K562 (cell line): ENCODE results near the gene AMFR. TPM values are rescaled to one million over a fixed set of nuclear protein-coding genes. Genes with fewer than 3 reads are reported as not detected.

ENCODE experiments used
- ATAC-seq: fragments of 200-7000 bp; cut with Tn5 transposase; 3 replicates; pipeline ENCODE4 v1.9.1; 2020; ENCODE audit warnings: moderate library complexity
- BruUV-seq: library from RNA; stranded (reverse); fragments of 400-500 nt; replicated peaks from 2 replicates; lab custom pipeline; 2021; lab: Mats Ljungman, UMichigan
- CTCF ChIA-PET: fragments of 300-600 bp; formaldehyde crosslinking; extraction: SDS; loops from one replicate; lab custom pipeline; 2021; ENCODE audit warnings: low intra/inter-chr PET ratio; lab: Yijun Ruan, JAX
- POLR2A ChIA-PET: fragments of 300-600, 350-650 bp; sonication (Branson Sonifier 250); formaldehyde crosslinking; extraction: SDS; loops from one replicate; lab custom pipeline; 2021; ENCODE audit warnings: antibody characterized with exemption, inconsistent platforms; lab: Yijun Ruan, JAX
- DNase-seq, 4 experiments: peaks; one replicate each; pipeline versions ENCODE4 v3.0.0 to v3.0.0-alpha.2; 2011 to 2018; ENCODE audit warnings: low spot score in 3 of 4, mixed read lengths in 3 of 4; ENCODE audit errors: extremely low read depth in 1 of 4
- FAIRE-seq: peaks from 2 replicates; lab custom pipeline; 2011; peaks lifted over from hg19 to GRCh38; lab: Jason Lieb, UNC
- H2AFZ ChIP-seq: 2 replicates; pipeline ENCODE4 v1.6.0; 2011; ENCODE audit warnings: low read depth, low read length, control low read depth, inconsistent platforms
- H3K27ac ChIP-seq: fragments of 200-600 bp; 3 replicates; pipeline ENCODE4 v1.8.0; 2011; ENCODE audit warnings: low read depth, mild to moderate bottlenecking, control low read depth, inconsistent platforms, low read length, moderate library complexity, mixed read lengths; ENCODE audit errors: extremely low read depth
- H3K27me3 ChIP-seq, 2 experiments: fragments of 300-600 bp in 1 of 2; 2 replicates in 1 of 2; 3 replicates in 1 of 2; pipeline versions ENCODE4 v1.6.0 to v1.8.0; 2011; ENCODE audit warnings: inconsistent platforms in 2 of 2, low read length in 2 of 2, mild to moderate bottlenecking in 1 of 2, mixed read lengths in 1 of 2, moderate library complexity in 1 of 2; ENCODE audit not compliant: control insufficient read depth in 2 of 2, insufficient read depth in 2 of 2
- H3K36me3 ChIP-seq: fragments of 300-600 bp; 3 replicates; pipeline ENCODE4 v1.8.0; 2011; ENCODE audit warnings: mild to moderate bottlenecking, low read length, inconsistent platforms; ENCODE audit not compliant: control insufficient read depth, insufficient read depth
- H3K4me1 ChIP-seq, 2 experiments: fragments of 200-600 bp in 1 of 2; replicated peaks in 1 of 2; 2 replicates in 1 of 2; 3 replicates in 1 of 2; pipeline versions ENCODE4 v1.5.1 to v1.8.0; 2011; ENCODE audit warnings: inconsistent platforms in 2 of 2, low read length in 2 of 2, mild to moderate bottlenecking in 1 of 2, mixed read lengths in 1 of 2, moderate library complexity in 1 of 2; ENCODE audit not compliant: control insufficient read depth in 2 of 2, insufficient read depth in 2 of 2
- H3K4me2 ChIP-seq: 2 replicates; pipeline ENCODE4 v1.6.1; 2011; ENCODE audit warnings: low read length, control low read depth, inconsistent platforms, mixed read lengths; ENCODE audit not compliant: insufficient read depth
- H3K4me3 ChIP-seq: fragments of 200-600 bp; sonication (generic), shearing (Covaris generic); 2 replicates; pipeline ENCODE4 v1.5.1; 2016; ENCODE audit warnings: control low read depth, inconsistent platforms
- H3K79me2 ChIP-seq: fragments of 200-600 bp; 3 replicates; pipeline ENCODE4 v1.8.0; 2011; ENCODE audit warnings: low read length, inconsistent platforms; ENCODE audit not compliant: control insufficient read depth, insufficient read depth
- H3K9ac ChIP-seq, 2 experiments: 2 replicates each; pipeline versions ENCODE4 v1.6.0 to v1.6.1; 2011; ENCODE audit warnings: low read depth in 2 of 2, low read length in 2 of 2, control low read depth in 1 of 2, inconsistent platforms in 1 of 2, mild to moderate bottlenecking in 1 of 2, mixed read lengths in 1 of 2; ENCODE audit not compliant: insufficient read depth in 1 of 2
- H3K9me1 ChIP-seq: one replicate; pipeline ENCODE4 v1.6.0; 2011; ENCODE audit warnings: inconsistent platforms, mild to moderate bottlenecking, low read length, moderate library complexity; ENCODE audit not compliant: control insufficient read depth, insufficient read depth
- H3K9me3 ChIP-seq: replicated peaks from 2 replicates; pipeline ENCODE4 v1.5.1; 2011; ENCODE audit warnings: low read depth, low read length, inconsistent platforms; ENCODE audit not compliant: control insufficient read depth, insufficient read depth
- H4K20me1 ChIP-seq: replicated peaks from 2 replicates; pipeline ENCODE4 v1.6.1; 2011; ENCODE audit warnings: low read length, inconsistent platforms, mixed read lengths; ENCODE audit not compliant: control insufficient read depth, insufficient read depth
- CEBPB ChIP-seq: fragments of 450-650 bp; IDR thresholded peaks from 2 replicates; pipeline ENCODE4 v1.6.1; 2016; ENCODE audit warnings: missing genetic modification characterization, missing compliant biosample characterization
- EHMT2 ChIP-seq: fragments of 450-650 bp; IDR thresholded peaks from 2 replicates; pipeline ENCODE4 v1.6.1; 2018; ENCODE audit warnings: antibody characterized with exemption
- HDGF ChIP-seq: fragments of 450-650 bp; IDR thresholded peaks from 2 replicates; pipeline ENCODE4 v1.6.1; 2016
- MEF2D ChIP-seq: conservative IDR thresholded peaks from 2 replicates; pipeline ENCODE4 v1.6.1; 2016; ENCODE audit warnings: low read depth, missing genetic modification characterization, missing compliant biosample characterization
- NCOR1 ChIP-seq: fragments of 450-650 bp; IDR thresholded peaks from 2 replicates; pipeline ENCODE4 v1.6.1; 2016; ENCODE audit warnings: mild to moderate bottlenecking, moderate library complexity
- PHB ChIP-seq: fragments of 250-450 bp; sonication (Bioruptor Pico); IDR thresholded peaks from 2 replicates; pipeline ENCODE4 v1.5.0; 2021
- RBM15 ChIP-seq: fragments of 200-400 bp; formaldehyde crosslinking; IDR thresholded peaks from 2 replicates; pipeline ENCODE4 v1.6.1; 2018; ENCODE audit warnings: mild to moderate bottlenecking, low read length, moderate library complexity; ENCODE audit not compliant: insufficient read depth
- SMARCA5 ChIP-seq: fragments of 450-650 bp; IDR thresholded peaks from 2 replicates; pipeline ENCODE4 v1.6.1; 2016
- SNRNP70 ChIP-seq: fragments of 200-400 bp; formaldehyde crosslinking; optimal IDR thresholded peaks from 2 replicates; pipeline ENCODE3; 2017; ENCODE audit warnings: low read depth, low read length
- SP1 ChIP-seq: sonication (generic); formaldehyde crosslinking; IDR thresholded peaks from 2 replicates; pipeline ENCODE4 v1.8.1; 2022; ENCODE audit warnings: mild to moderate bottlenecking, missing genetic modification reagents
- TAF7 ChIP-seq: fragments of 450-650 bp; IDR thresholded peaks from 2 replicates; pipeline ENCODE4 v1.6.1; 2016; ENCODE audit warnings: missing genetic modification characterization, missing compliant biosample characterization
- XRCC5 ChIP-seq: fragments of 200-400 bp; formaldehyde crosslinking; IDR thresholded peaks from 2 replicates; pipeline ENCODE4 v1.6.1; 2017; ENCODE audit warnings: low read depth, mild to moderate bottlenecking, low read length
- ZNF717 ChIP-seq: fragments of 250-450 bp; sonication (Bioruptor Pico); IDR thresholded peaks from 2 replicates; pipeline ENCODE4 v1.5.0; 2021
- WGBS: fragments of 100-300 bp; shearing (Covaris generic); methylation state at CpG from one replicate; pipeline ENCODE4 v1.1.6; 2016; ENCODE audit warnings: low coverage, mixed read lengths; ENCODE audit not compliant: insufficient coverage; ENCODE audit errors: missing lambda C conversion rate; 5-methylcytosine and 5-hydroxymethylcytosine counted together
- in situ Hi-C: fragments of 300-500 bp; cut with MboI; formaldehyde crosslinking; loops from 4 replicates; pipeline ENCODE4 v1.15.0; 2018; ENCODE audit warnings: inconsistent platforms, mixed read lengths
- intact Hi-C: fragments of 100-400 bp; cut with micrococcal nuclease; formaldehyde crosslinking; loops from 2 replicates; pipeline ENCODE4 v1.14.2; 2022
- polyA plus RNA-seq, 8 experiments: library from polyadenylated mRNA; depleted of rRNA in 4 of 8; stranded (reverse) in 5 of 8; unstranded in 3 of 8; fragments of >200 nt; fragmentation: Nextera tagmentation in 2 of 8; fragmentation: Illumina TruSeq in 1 of 8; extraction: Ambion mirVana in 2 of 8; extraction: Trizol in 1 of 8; gene quantifications; 2 replicates each; pipeline versions ENCODE4 v1.2.1 to v1.2.3, GENCODE V29; 2011 to 2014; ENCODE audit warnings: inconsistent platforms in 1 of 8, missing spikeins in 1 of 8
- total RNA-seq, 7 experiments: library from RNA; depleted of rRNA in 6 of 7; stranded (reverse); fragments of >200 nt in 6 of 7; fragmentation: Illumina TruSeq in 2 of 7; extraction: Trizol in 2 of 7; gene quantifications; 2 replicates each; pipeline versions ENCODE4 v1.2.1 to v1.2.3, GENCODE V29; 2011 to 2021; ENCODE audit warnings: low replicate concordance in 1 of 7
- TF ChIP-seq, protein P1 (sequence below): fragments of 250-450 bp; sonication (Bioruptor Pico); IDR thresholded peaks from 2 replicates; pipeline ENCODE4 v1.6.1; 2021; ENCODE audit warnings: mild to moderate bottlenecking

The AMFR gene
- total and polyA plus RNA-seq, 9 of the 15 experiments (the other 6 are each of a cell fraction or from before 2014, with no cell fraction given): 15.6 to 113 (median 58.4) TPM

DNA sequence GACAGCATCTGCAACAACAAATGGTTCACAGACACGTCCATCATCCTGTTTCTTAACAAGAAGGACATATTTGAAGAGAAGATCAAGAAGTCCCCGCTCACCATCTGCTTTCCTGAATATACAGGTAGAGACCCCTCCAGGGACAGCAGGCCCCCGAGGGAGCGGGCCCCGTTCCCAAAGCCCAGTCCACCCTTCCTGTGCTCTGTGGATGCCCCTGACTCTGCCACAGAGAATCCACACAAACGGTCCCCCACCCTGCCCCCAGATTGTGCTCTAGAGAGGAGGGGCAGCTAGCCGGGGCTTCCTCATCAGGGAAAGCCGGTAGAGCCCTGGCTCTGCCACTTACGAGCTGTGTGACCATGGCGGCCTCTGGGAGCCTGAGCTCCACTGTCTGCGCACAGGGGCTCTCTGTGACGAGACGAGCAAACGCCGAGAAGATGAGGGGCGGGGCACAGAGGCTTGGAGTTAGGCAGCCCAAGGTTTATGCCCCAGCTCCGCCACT, 84.4 kb downstream of the AMFR start:
- Histone ChIP-seq H3K79me2 (no peaks in the 10 kb centered on the region), H3K9me1 (peaks cover 3% of the 10 kb centered on the region), H3K9me3 (no peaks in the 10 kb centered on the region), H3K4me1 (peaks cover 5 to 48% of the 10 kb centered on the region in 2 experiments; a peak in 2 of 5 replicates), H3K27ac (no peak overlapping the region), H3K4me3 (no peak overlapping the region), H3K36me3 (no peaks in the 10 kb centered on the region), H4K20me1 (peaks cover 32% of the 10 kb centered on the region), H3K27me3 (peaks cover 18 to 87% of the 10 kb centered on the region in 2 experiments; a peak in 4 of 5 replicates), H3K9ac (no peak overlapping the region), H2AFZ (no peak overlapping the region), H3K4me2 (no peak overlapping the region)
- ATAC-seq: no peak
- no TSS peak for BruUV-seq
- CTCF ChIA-PET: no interaction called here
- in situ Hi-C loops: no loop called here
- no peak for FAIRE-seq
- DNase-seq: no peak
- intact Hi-C loops: no loop called here
- WGBS: 2% methylated on average over 16 of the region's 17 CpGs
- POLR2A ChIA-PET: interaction anchor here (0.6 to 1.3 kb wide), 5 partner anchors 9 to 890 kb away, joined by 3 to 5 read pairs (median 3); no protein-coding TSS in a partner anchor
- TF ChIP-seq RBM15 (no peak), NCOR1 (no peak), HDGF (no peak), TAF7 (no peak)

DNA sequence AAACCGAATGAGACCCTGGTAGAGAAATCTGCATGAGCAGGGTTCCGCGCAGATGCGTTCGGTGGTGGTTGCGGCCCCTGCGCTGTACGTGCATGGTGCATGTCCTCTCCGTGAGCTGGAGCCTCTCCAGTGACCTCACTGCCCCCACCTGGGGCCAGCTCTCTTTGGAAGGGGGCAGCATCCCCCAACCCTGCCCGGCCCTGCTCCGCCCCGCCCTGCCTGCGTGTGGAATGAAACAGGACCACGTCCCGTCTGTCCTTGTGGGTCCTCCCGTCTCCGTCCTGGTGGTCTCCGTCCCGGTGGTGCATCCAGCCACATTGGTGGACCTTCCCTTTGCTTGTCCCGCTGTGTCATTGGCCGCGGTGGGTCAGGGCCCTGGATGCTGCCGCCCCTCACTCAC, 84.9 kb downstream of the AMFR start:
- no peak for FAIRE-seq
- intact Hi-C loops: no loop called here
- CTCF ChIA-PET: no interaction called here

More for the DNA sequence above, 84.9 kb downstream of the AMFR start:
- DNase-seq (no peak), ATAC-seq (no peak)
- Histone ChIP-seq H3K9me3 (no peaks in the 10 kb centered on the region), H3K4me2 (no peak overlapping the region), H3K9me1 (peaks cover 3% of the 10 kb centered on the region), H3K36me3 (no peaks in the 10 kb centered on the region), H3K27ac (no peak overlapping the region)
- BruUV-seq: no TSS peak
- 19% methylated on average over 16 of the region's 23 CpGs for WGBS
- TF ChIP-seq PHB: no peak
- no peak for TF ChIP-seq EHMT2
- no peak for TF ChIP-seq SMARCA5
- TF ChIP-seq ZNF717 (CRISPR knock-in tag): no peak
- TF ChIP-seq MEF2D (tag): no peak
- no peak for TF ChIP-seq XRCC5
- no peak for TF ChIP-seq SNRNP70
- no peak for TF ChIP-seq CEBPB (tag)
- TF ChIP-seq SP1 (CRISPR knock-in tag): no peak
- TF ChIP-seq, protein P1, sequence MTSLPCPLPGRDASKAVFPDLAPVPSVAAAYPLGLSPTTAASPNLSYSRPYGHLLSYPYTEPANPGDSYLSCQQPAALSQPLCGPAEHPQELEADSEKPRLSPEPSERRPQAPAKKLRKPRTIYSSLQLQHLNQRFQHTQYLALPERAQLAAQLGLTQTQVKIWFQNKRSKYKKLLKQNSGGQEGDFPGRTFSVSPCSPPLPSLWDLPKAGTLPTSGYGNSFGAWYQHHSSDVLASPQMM (CRISPR knock-in tag): no peak
- TF ChIP-seq, all 486 proteins: peak for 0
- Histone ChIP-seq H3K4me3 (no peak overlapping the region), H3K79me2 (no peaks in the 10 kb centered on the region), H4K20me1 (peaks cover 32% of the 10 kb centered on the region), H3K27me3 (peaks cover 18 to 87% of the 10 kb centered on the region in 2 experiments; a peak in 4 of 5 replicates), H3K9ac (no peak overlapping the region; a peak in 1 of 4 replicates), H2AFZ (no peak overlapping the region), H3K4me1 (peaks cover 5 to 48% of the 10 kb centered on the region in 2 experiments; a peak in 2 of 5 replicates)
- POLR2A ChIA-PET: interaction anchor here (0.9 kb wide), 1 partner anchor 80 kb away, joined by 3 read pairs; no protein-coding TSS in a partner anchor
- in situ Hi-C loops: no loop called here
